SK-N-SH (cell line): ENCODE results near the gene AP1S3. TPM values are rescaled to one million over a fixed set of nuclear protein-coding genes. Genes with fewer than 3 reads are reported as not detected.

Source experiments
- CTCF ChIA-PET: fragments of 300-600, 350-600 bp; formaldehyde crosslinking; extraction: SDS; loops from one replicate; lab custom pipeline; 2021; lab: Yijun Ruan, JAX
- POLR2A ChIA-PET: fragments of 350-600 bp; sonication (Branson Sonifier 250); formaldehyde crosslinking; extraction: SDS; loops from one replicate; lab custom pipeline; 2020; ENCODE audit warnings: antibody characterized with exemption, inconsistent platforms; lab: Yijun Ruan, JAX
- DNase-seq: peaks from one replicate; pipeline ENCODE4 v3.0.0; 2012
- H2AFZ ChIP-seq: fragments of 200-600 bp; sonication (generic); 2 replicates; pipeline ENCODE4 v1.8.1; 2016; ENCODE audit warnings: antibody characterized with exemption, mild to moderate bottlenecking, low read depth
- H3F3A ChIP-seq: fragments of 200-600 bp; sonication (generic); replicated peaks from 2 replicates; pipeline ENCODE3; 2016; ENCODE audit warnings: antibody characterized with exemption, mild to moderate bottlenecking; ENCODE audit not compliant: insufficient read depth
- H3K27ac ChIP-seq, 2 experiments: fragments of 200-500 bp in 1 of 2; fragments of 200-600 bp in 1 of 2; sonication (Bioruptor generic) in 1 of 2; sonication (generic), shearing (Covaris generic) in 1 of 2; 2 replicates each; pipeline versions ENCODE4 v1.5.1 to v1.6.1; 2014 to 2016; ENCODE audit warnings: low read depth in 2 of 2, inconsistent platforms in 1 of 2, low read length in 1 of 2, mild to moderate bottlenecking in 1 of 2, mixed read lengths in 1 of 2
- H3K27me3 ChIP-seq: fragments of 200-600 bp; sonication (generic), shearing (Covaris generic); 2 replicates; pipeline ENCODE4 v1.6.1; 2016; ENCODE audit warnings: mixed run types; ENCODE audit not compliant: insufficient read depth
- H3K36me3 ChIP-seq, 2 experiments: fragments of 200-500 bp in 1 of 2; fragments of 200-600 bp in 1 of 2; sonication (Bioruptor generic) in 1 of 2; sonication (generic) in 1 of 2; replicated peaks in 1 of 2; 2 replicates each; pipeline versions ENCODE3 to v1.5.1; 2014 to 2016; ENCODE audit warnings: low read length in 1 of 2, mild to moderate bottlenecking in 1 of 2; ENCODE audit not compliant: insufficient read depth in 2 of 2, control insufficient read depth in 1 of 2
- H3K4me1 ChIP-seq, 2 experiments: fragments of 200-500 bp in 1 of 2; fragments of 200-600 bp in 1 of 2; sonication (Bioruptor generic) in 1 of 2; sonication (generic), shearing (Covaris generic) in 1 of 2; 2 replicates each; pipeline versions ENCODE4 v1.5.1 to v1.6.1; 2014 to 2016; ENCODE audit warnings: low read depth in 1 of 2, low read length in 1 of 2, mixed run types in 1 of 2; ENCODE audit not compliant: insufficient read depth in 2 of 2, control insufficient read depth in 1 of 2
- H3K4me2 ChIP-seq: fragments of 200-600 bp; sonication (generic), shearing (Covaris generic); 2 replicates; pipeline ENCODE4 v1.6.1; 2017; ENCODE audit warnings: mixed run types
- H3K4me3 ChIP-seq, 2 experiments: fragments of 200-500 bp in 1 of 2; fragments of 200-600 bp in 1 of 2; sonication (Bioruptor generic) in 1 of 2; sonication (generic), shearing (Covaris generic) in 1 of 2; 2 replicates each; pipeline versions ENCODE4 v1.5.1 to v1.8.1; 2014 to 2016; ENCODE audit warnings: low read depth in 2 of 2, inconsistent platforms in 1 of 2, low read length in 1 of 2, mild to moderate bottlenecking in 1 of 2, mixed read lengths in 1 of 2, moderate library complexity in 1 of 2
- H3K79me2 ChIP-seq: fragments of 200-600 bp; sonication (generic); 2 replicates; pipeline ENCODE4 v1.8.1; 2017; ENCODE audit warnings: mild to moderate bottlenecking; ENCODE audit not compliant: insufficient read depth
- H3K9ac ChIP-seq: fragments of 200-600 bp; sonication (generic); 2 replicates; pipeline ENCODE4 v1.6.1; 2017; ENCODE audit warnings: mixed run types
- H3K9me2 ChIP-seq: fragments of 200-600 bp; sonication (generic); 2 replicates; pipeline ENCODE4 v1.6.1; 2017; ENCODE audit warnings: mixed run types
- H3K9me3 ChIP-seq: fragments of 200-600 bp; sonication (generic); 2 replicates; pipeline ENCODE4 v1.6.1; 2017; ENCODE audit warnings: mixed run types, mild to moderate bottlenecking, moderate library complexity
- H4K20me1 ChIP-seq: fragments of 200-600 bp; sonication (generic); 2 replicates; pipeline ENCODE4 v1.6.1; 2017; ENCODE audit warnings: mild to moderate bottlenecking, mixed run types; ENCODE audit not compliant: insufficient read depth
- CHD2 ChIP-seq: fragments of 150-350 bp; IDR thresholded peaks from 2 replicates; pipeline ENCODE4 v1.6.1; 2018; ENCODE audit warnings: low read length; ENCODE audit not compliant: partially characterized antibody
- FOXJ3 ChIP-seq: sonication (generic); formaldehyde crosslinking; IDR thresholded peaks from 2 replicates; pipeline ENCODE4 v1.5.1; 2020; ENCODE audit warnings: mild to moderate bottlenecking, missing genetic modification reagents
- FOXM1 ChIP-seq: IDR thresholded peaks from 2 replicates; pipeline ENCODE4 v1.4.0; 2012; ENCODE audit warnings: low read depth, mild to moderate bottlenecking
- GABPA ChIP-seq: IDR thresholded peaks from 2 replicates; pipeline ENCODE4 v1.4.0; 2012; ENCODE audit warnings: low read depth, mild to moderate bottlenecking
- GATA2 ChIP-seq: sonication (generic); formaldehyde crosslinking; IDR thresholded peaks from 2 replicates; pipeline ENCODE4 v1.5.0; 2020; ENCODE audit warnings: mild to moderate bottlenecking, missing genetic modification reagents
- JUND ChIP-seq: IDR thresholded peaks from 2 replicates; pipeline ENCODE4 v1.4.0; 2012
- MAX ChIP-seq: IDR thresholded peaks from 2 replicates; pipeline ENCODE4 v1.4.0; 2012; ENCODE audit warnings: low read depth
- MXI1 ChIP-seq: IDR thresholded peaks from 2 replicates; pipeline ENCODE4 v1.6.1; 2012; ENCODE audit warnings: mild to moderate bottlenecking, low read depth, low read length, improper control_type of control experiment
- NFIC ChIP-seq: IDR thresholded peaks from 2 replicates; pipeline ENCODE4 v1.4.0; 2012; ENCODE audit warnings: borderline replicate concordance
- NRF1 ChIP-seq: IDR thresholded peaks from 2 replicates; pipeline ENCODE4 v1.6.1; 2012; ENCODE audit warnings: low read depth, mild to moderate bottlenecking, low read length
- POLR2AphosphoS5 ChIP-seq: IDR thresholded peaks from 2 replicates; pipeline ENCODE4 v1.6.1; 2012; ENCODE audit warnings: low read depth, low read length
- RFX5 ChIP-seq: IDR thresholded peaks from 2 replicates; pipeline ENCODE4 v1.6.1; 2012; ENCODE audit warnings: mild to moderate bottlenecking, improper control_type of control experiment, low read length
- RXRA ChIP-seq: IDR thresholded peaks from 2 replicates; pipeline ENCODE4 v1.4.0; 2012; ENCODE audit warnings: low read depth, mild to moderate bottlenecking, borderline replicate concordance
- SIN3A ChIP-seq: IDR thresholded peaks from 2 replicates; pipeline ENCODE4 v1.6.1; 2012; ENCODE audit warnings: low read depth, mild to moderate bottlenecking, low read length, moderate library complexity, borderline replicate concordance
- SMC3 ChIP-seq: IDR thresholded peaks from 2 replicates; pipeline ENCODE4 v1.6.1; 2012; ENCODE audit warnings: low read depth, low read length, improper control_type of control experiment
- TAF1 ChIP-seq: IDR thresholded peaks from 2 replicates; pipeline ENCODE4 v1.6.1; 2012; ENCODE audit warnings: low read depth, mild to moderate bottlenecking, low read length, moderate library complexity, borderline replicate concordance
- YY1 ChIP-seq: IDR thresholded peaks from 2 replicates; pipeline ENCODE4 v1.4.0; 2012; ENCODE audit warnings: low read depth, mild to moderate bottlenecking
- WGBS: methylation state at CpG from one replicate; pipeline ENCODE4 v1.1.6; 2017; ENCODE audit warnings: low lambda C conversion rate; 5-methylcytosine and 5-hydroxymethylcytosine counted together
- polyA plus RNA-seq, 3 experiments: library from polyadenylated mRNA; depleted of rRNA; stranded (reverse); fragments of >200 nt; gene quantifications; 2 replicates each; pipeline ENCODE4 v1.2.3, GENCODE V29; 2012
- TF ChIP-seq, protein P1 (sequence below): fragments of 150-350 bp; IDR thresholded peaks from 2 replicates; pipeline ENCODE4 v1.6.1; 2017; ENCODE audit warnings: antibody characterized with exemption, low read length, low read depth, borderline replicate concordance

The AP1S3 gene
- polyA plus RNA-seq, 1 of the 3 experiments (the other 2 are of a cell fraction) = 4.8 TPM

GRCh38 chr2:223746611-223747010 lies 90.8 kb downstream of the AP1S3 start:
- WGBS = 100% methylated on average over 2 of the region's 2 CpGs
- no peak for DNase-seq
- no peak overlapping the region for H2AFZ ChIP-seq
- H3K4me3 ChIP-seq = no peak overlapping the region
- H3F3A ChIP-seq = peaks cover 5% of the 10 kb centered on the region
- ChIA-PET CTCF (no interaction called here), POLR2A (interaction anchor here (0.7 kb wide), 1 partner anchor 100 kb away, joined by 3 read pairs; no protein-coding TSS in a partner anchor)
- H3K27ac ChIP-seq = no peak overlapping the region
- no peak for TF ChIP-seq RFX5
- TF ChIP-seq TAF1 = no peak
- no peak for TF ChIP-seq RXRA
- no peaks in the 10 kb centered on the region for H3K9me3 ChIP-seq
- no peaks in the 10 kb centered on the region for H3K36me3 ChIP-seq
- 0 out of 4 replicates have a peak, but pooled peaks cover 0 to 4% of the 10 kb centered on the region in 2 experiments for H3K4me1 ChIP-seq
- no peaks in the 10 kb centered on the region for H3K9me2 ChIP-seq
- no peaks in the 10 kb centered on the region for H4K20me1 ChIP-seq
- H3K27me3 ChIP-seq = no peaks in the 10 kb centered on the region
- H3K9ac ChIP-seq = no peak overlapping the region
- no peak overlapping the region for H3K4me2 ChIP-seq
- H3K79me2 ChIP-seq = no peaks in the 10 kb centered on the region

GRCh38 chr2:223744580-223744979 lies 92.8 kb downstream of the AP1S3 start:
- no peaks in the 10 kb centered on the region for H3K27me3 ChIP-seq
- no peaks in the 10 kb centered on the region for H3K4me1 ChIP-seq
- no peak overlapping the region for H3K4me2 ChIP-seq
- no peaks in the 10 kb centered on the region for H3K36me3 ChIP-seq
- H3F3A ChIP-seq = no peaks in the 10 kb centered on the region
- H3K4me3 ChIP-seq = no peak overlapping the region
- no peaks in the 10 kb centered on the region for H4K20me1 ChIP-seq
- H3K9ac ChIP-seq = no peak overlapping the region
- no peak for DNase-seq
- POLR2A ChIA-PET = no interaction called here
- CTCF ChIA-PET = interaction anchor here (1.2 to 1.3 kb wide), 2 partner anchors 18 to 773 kb away, joined by 3 read pairs; no protein-coding TSS in a partner anchor
- H2AFZ ChIP-seq = no peak overlapping the region
- TF ChIP-seq YY1 = no peak
- no peak for TF ChIP-seq NRF1
- no peak for TF ChIP-seq CHD2
- TF ChIP-seq JUND = no peak
- WGBS = 65% methylated on average over 3 of the region's 3 CpGs
- no peaks in the 10 kb centered on the region for H3K9me2 ChIP-seq
- H3K9me3 ChIP-seq = no peaks in the 10 kb centered on the region
- H3K27ac ChIP-seq = no peak overlapping the region
- H3K79me2 ChIP-seq = no peaks in the 10 kb centered on the region

DNA sequence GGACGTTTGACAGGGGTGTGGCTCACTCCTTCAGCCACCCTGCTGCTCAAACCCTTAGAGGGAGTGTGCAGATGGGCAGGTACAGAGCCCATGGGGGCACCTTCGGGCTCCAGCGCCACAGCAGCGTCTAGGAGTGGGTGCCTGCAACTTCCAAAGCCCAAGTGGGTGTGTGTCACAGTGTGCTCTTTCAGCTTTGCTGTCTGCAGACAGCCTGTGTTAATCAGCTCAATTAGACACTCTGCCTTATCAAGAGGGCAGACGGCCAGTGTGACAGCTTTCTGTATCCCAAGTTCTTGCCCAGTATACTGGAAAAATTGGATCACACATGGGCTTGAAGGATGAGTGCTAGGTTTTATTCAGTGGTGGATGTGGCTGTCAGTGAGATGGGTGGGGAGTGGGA lies 96.7 kb downstream of the AP1S3 start:
- Histone ChIP-seq H3K9me3 (no peaks in the 10 kb centered on the region), H3K27me3 (no peaks in the 10 kb centered on the region), H3K36me3 (no peaks in the 10 kb centered on the region), H3F3A (peaks cover 4% of the 10 kb centered on the region), H3K4me1 (peaks cover 0 to 12% of the 10 kb centered on the region in 2 experiments; a peak in 2 of 4 replicates), H3K9ac (no peak overlapping the region), H3K4me2 (no peak overlapping the region), H3K27ac (no peak overlapping the region), H2AFZ (no peak overlapping the region), H3K79me2 (no peaks in the 10 kb centered on the region), H3K4me3 (no peak overlapping the region), H3K9me2 (no peaks in the 10 kb centered on the region), H4K20me1 (no peaks in the 10 kb centered on the region)
- POLR2A ChIA-PET = no interaction called here
- TF ChIP-seq SMC3 (no peak), GATA2 (no peak), NRF1 (no peak), FOXJ3 (CRISPR knock-in tag) (no peak), FOXM1 (no peak), CHD2 (no peak), RXRA (no peak), MAX (no peak), POLR2AphosphoS5 (no peak), MXI1 (no peak), NFIC (no peak), SIN3A (no peak), GABPA (no peak)
- TF ChIP-seq, protein P1, sequence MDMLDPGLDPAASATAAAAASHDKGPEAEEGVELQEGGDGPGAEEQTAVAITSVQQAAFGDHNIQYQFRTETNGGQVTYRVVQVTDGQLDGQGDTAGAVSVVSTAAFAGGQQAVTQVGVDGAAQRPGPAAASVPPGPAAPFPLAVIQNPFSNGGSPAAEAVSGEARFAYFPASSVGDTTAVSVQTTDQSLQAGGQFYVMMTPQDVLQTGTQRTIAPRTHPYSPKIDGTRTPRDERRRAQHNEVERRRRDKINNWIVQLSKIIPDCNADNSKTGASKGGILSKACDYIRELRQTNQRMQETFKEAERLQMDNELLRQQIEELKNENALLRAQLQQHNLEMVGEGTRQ = no peak
- WGBS = 78% methylated on average over 5 of the region's 5 CpGs
- DNase-seq = no peak
- CTCF ChIA-PET = interaction anchor here (1.5 to 1.6 kb wide), 2 partner anchors 9 to 57 kb away, joined by 3 to 5 read pairs; no protein-coding TSS in a partner anchor
